Liver (tissue), 9 donors: ENCODE data around the gene SLC25A33. TPM values are rescaled to one million over a fixed set of nuclear protein-coding genes. Genes with fewer than 3 reads are reported as not detected.

Source experiments
- DNase-seq: peaks from one replicate; pipeline ENCODE4 v3.0.0-alpha.2; 2017; ENCODE audit warnings: low spot score
- H3K27ac ChIP-seq, 2 donors: one replicate each; pipeline ENCODE4 v1.7.0; 2013; ENCODE audit warnings: inconsistent platforms in 2 of 2, low read length in 2 of 2, control low read depth in 1 of 2, low read depth in 1 of 2, mild to moderate bottlenecking in 1 of 2
- H3K27me3 ChIP-seq, 4 donors: one replicate each; pipeline versions ENCODE4 v1.6.1 to v1.7.0; 2013; ENCODE audit warnings: low read length in 3 of 4, inconsistent platforms in 1 of 4, mild to moderate bottlenecking in 1 of 4, moderate library complexity in 1 of 4; ENCODE audit not compliant: control insufficient read depth in 4 of 4, insufficient read depth in 4 of 4
- H3K36me3 ChIP-seq, 4 donors: one replicate each; pipeline versions ENCODE4 v1.6.1 to v1.7.0; 2013; ENCODE audit warnings: low read length in 3 of 4, mild to moderate bottlenecking in 3 of 4, low read depth in 1 of 4, moderate library complexity in 1 of 4; ENCODE audit not compliant: control insufficient read depth in 4 of 4, insufficient read depth in 3 of 4
- H3K4me1 ChIP-seq, 4 donors: one replicate each; pipeline versions ENCODE4 v1.6.1 to v1.7.0; 2013; ENCODE audit warnings: low read length in 3 of 4, mild to moderate bottlenecking in 3 of 4, moderate library complexity in 1 of 4; ENCODE audit not compliant: control insufficient read depth in 4 of 4, insufficient read depth in 4 of 4
- H3K4me3 ChIP-seq, 3 donors: one replicate each; pipeline versions ENCODE4 v1.6.1 to v1.7.0; 2013; ENCODE audit warnings: low read length in 3 of 3, control low read depth in 1 of 3, low read depth in 1 of 3, mild to moderate bottlenecking in 1 of 3
- H3K9ac ChIP-seq, 2 donors: one replicate each; pipeline ENCODE4 v1.7.0; 2013; ENCODE audit warnings: low read length in 2 of 2, mild to moderate bottlenecking in 2 of 2, moderate library complexity in 2 of 2, control low read depth in 1 of 2, low read depth in 1 of 2
- H3K9me3 ChIP-seq, 4 donors: one replicate each; pipeline versions ENCODE4 v1.6.1 to v1.7.0; 2013; ENCODE audit warnings: low read length in 3 of 4; ENCODE audit not compliant: control insufficient read depth in 4 of 4
- ATF3 ChIP-seq: IDR thresholded peaks from 2 replicates; pipeline ENCODE4 v1.6.1; 2016; ENCODE audit warnings: antibody characterized with exemption
- EGR1 ChIP-seq, 2 donors: IDR thresholded peaks; 2 replicates each; pipeline ENCODE4 v1.6.1; 2016 to 2018; ENCODE audit warnings: antibody characterized with exemption in 2 of 2, low read depth in 2 of 2
- FOXA1 ChIP-seq: IDR thresholded peaks from 2 replicates; pipeline ENCODE4 v1.6.1; 2016; ENCODE audit warnings: antibody characterized with exemption
- FOXA2 ChIP-seq: IDR thresholded peaks from 2 replicates; pipeline ENCODE4 v1.6.1; 2016; ENCODE audit warnings: antibody characterized with exemption
- GABPA ChIP-seq, 2 donors: IDR thresholded peaks in 1 of 2; conservative IDR thresholded peaks in 1 of 2; 2 replicates each; pipeline ENCODE4 v1.6.1; 2016; ENCODE audit warnings: antibody characterized with exemption in 2 of 2, mild to moderate bottlenecking in 1 of 2, moderate library complexity in 1 of 2
- HNF4A ChIP-seq, 2 donors: conservative IDR thresholded peaks; 2 replicates each; pipeline ENCODE4 v1.6.1; 2016; ENCODE audit warnings: antibody characterized with exemption in 2 of 2, mild to moderate bottlenecking in 2 of 2
- HNF4G ChIP-seq: IDR thresholded peaks from 2 replicates; pipeline ENCODE4 v1.6.1; 2016; ENCODE audit warnings: antibody characterized with exemption
- JUND ChIP-seq, 2 donors: IDR thresholded peaks; 2 replicates each; pipeline ENCODE4 v1.6.1; 2016; ENCODE audit warnings: antibody characterized with exemption in 2 of 2
- MAX ChIP-seq: IDR thresholded peaks from 2 replicates; pipeline ENCODE4 v1.6.1; 2016; ENCODE audit warnings: antibody characterized with exemption
- NR2F2 ChIP-seq: IDR thresholded peaks from 2 replicates; pipeline ENCODE4 v1.6.1; 2016; ENCODE audit warnings: antibody characterized with exemption
- RAD21 ChIP-seq, 2 donors: IDR thresholded peaks; 2 replicates each; pipeline ENCODE4 v1.6.1; 2016; ENCODE audit warnings: antibody characterized with exemption in 2 of 2, mild to moderate bottlenecking in 2 of 2
- REST ChIP-seq: IDR thresholded peaks from 2 replicates; pipeline ENCODE4 v1.6.1; 2016; ENCODE audit warnings: antibody characterized with exemption, mild to moderate bottlenecking
- RXRA ChIP-seq, 2 donors: IDR thresholded peaks; 2 replicates each; pipeline ENCODE4 v1.6.1; 2017 to 2018; ENCODE audit warnings: antibody characterized with exemption in 2 of 2, mild to moderate bottlenecking in 1 of 2
- SP1 ChIP-seq: IDR thresholded peaks from 2 replicates; pipeline ENCODE4 v1.6.1; 2018; ENCODE audit warnings: antibody characterized with exemption, mild to moderate bottlenecking
- TAF1 ChIP-seq: conservative IDR thresholded peaks from 2 replicates; pipeline ENCODE4 v1.6.1; 2016; ENCODE audit warnings: antibody characterized with exemption, mild to moderate bottlenecking
- YY1 ChIP-seq: IDR thresholded peaks from 2 replicates; pipeline ENCODE4 v1.6.1; 2016; ENCODE audit warnings: antibody characterized with exemption, mild to moderate bottlenecking
- ZBTB33 ChIP-seq: IDR thresholded peaks from 2 replicates; pipeline ENCODE4 v1.6.1; 2016; ENCODE audit warnings: antibody characterized with exemption
- WGBS: extraction: QIAGEN DNeasy Blood & Tissue Kit; methylation state at CpG from one replicate; pipeline ENCODE4 v1.1.7; 2013; 5-methylcytosine and 5-hydroxymethylcytosine counted together
- polyA plus RNA-seq, 2 donors: library from polyadenylated mRNA; stranded (reverse) in 1 of 2; unstranded in 1 of 2; fragments of 200-250 nt in 1 of 2; fragments of >200 nt in 1 of 2; fragmentation: Nextera tagmentation in 1 of 2; extraction: Ambion mirVana in 1 of 2; gene quantifications; one replicate each; pipeline versions ENCODE4 v1.2.1 to v1.2.3, GENCODE V29; 2013 to 2015
- total RNA-seq, 2 donors: library from RNA; depleted of rRNA; stranded (reverse); fragments of >200 nt; gene quantifications; one replicate each; pipeline ENCODE4 v1.2.3, GENCODE V29; 2014
- donor health status: healthy.
- donor health status: healthy.
- donor health status: healthy.
- donor health status: healthy.
- donor health status: healthy.

Gene SLC25A33
- total and polyA plus RNA-seq, 4 donors = 6.9 to 19.1 (median 10.7) TPM

GRCh38 chr1:9596415-9597123, 57.3 kb downstream of the SLC25A33 start:
- Histone ChIP-seq H3K27ac (no peak overlapping the region), H3K27me3 (no peaks in the 10 kb centered on the region), H3K4me3 (no peak overlapping the region), H3K36me3 (peaks cover 0 to 7% (median 5%) of the 10 kb centered on the region in 4 donors), H3K9ac (no peak overlapping the region), H3K4me1 (peaks cover 2 to 19% (median 6%) of the 10 kb centered on the region in 4 donors), H3K9me3 (no peaks in the 10 kb centered on the region)
- WGBS = 87% methylated on average over 27 of the region's 27 CpGs
- DNase-seq = no peak
- TF ChIP-seq REST (no peak), NR2F2 (no peak), GABPA (IDR thresholded peaks at IDR 0.05 in 1 of 2, conservative IDR thresholded peaks at IDR 0.05 in 1 of 2) (no peak), TAF1 (no peak), FOXA1 (no peak), ATF3 (no peak), HNF4A (conservative IDR thresholded peaks at IDR 0.05) (peak; percentile 58 to 71)

- no peaks in the 10 kb centered on the region for H3K9me3 ChIP-seq
- peaks cover 0 to 7% (median 5%) of the 10 kb centered on the region in 4 donors for H3K36me3 ChIP-seq
- DNase-seq = no peak
- H3K4me1 ChIP-seq = peaks cover 2 to 19% (median 6%) of the 10 kb centered on the region in 4 donors
- WGBS = 93% methylated on average over 14 of the region's 14 CpGs
- no peaks in the 10 kb centered on the region for H3K27me3 ChIP-seq
- no peak overlapping the region for H3K27ac ChIP-seq
- H3K4me3 ChIP-seq = no peak overlapping the region
- no peak overlapping the region for H3K9ac ChIP-seq
- TF ChIP-seq REST (no peak), YY1 (no peak), ATF3 (no peak), RAD21 (IDR thresholded peaks at IDR 0.05) (no peak), JUND (IDR thresholded peaks at IDR 0.05) (no peak), SP1 (no peak), NR2F2 (no peak), EGR1 (IDR thresholded peaks at IDR 0.05; ENCODE audit: low read depth in 2 of 2) (no peak), ZBTB33 (no peak), HNF4A (conservative IDR thresholded peaks at IDR 0.05) (no peak), MAX (no peak), FOXA2 (no peak), GABPA (IDR thresholded peaks at IDR 0.05 in 1 of 2, conservative IDR thresholded peaks at IDR 0.05 in 1 of 2) (no peak), HNF4G (no peak), TAF1 (no peak), RXRA (IDR thresholded peaks at IDR 0.05) (no peak), FOXA1 (no peak)
Observed at GRCh38 chr1:9597361-9598315, 58.4 kb downstream of the SLC25A33 start.
